KG1 (cell line): ENCODE measurements around the gene COX7B2.
A peak's percentile ranks its signal among the peaks of the same experiment; 100 is the strongest.

Source experiments
- DNase-seq: peaks from one replicate; lab custom pipeline; 2025; lab: John Stamatoyannopoulos, UW

COX7B2 gene

DNA sequence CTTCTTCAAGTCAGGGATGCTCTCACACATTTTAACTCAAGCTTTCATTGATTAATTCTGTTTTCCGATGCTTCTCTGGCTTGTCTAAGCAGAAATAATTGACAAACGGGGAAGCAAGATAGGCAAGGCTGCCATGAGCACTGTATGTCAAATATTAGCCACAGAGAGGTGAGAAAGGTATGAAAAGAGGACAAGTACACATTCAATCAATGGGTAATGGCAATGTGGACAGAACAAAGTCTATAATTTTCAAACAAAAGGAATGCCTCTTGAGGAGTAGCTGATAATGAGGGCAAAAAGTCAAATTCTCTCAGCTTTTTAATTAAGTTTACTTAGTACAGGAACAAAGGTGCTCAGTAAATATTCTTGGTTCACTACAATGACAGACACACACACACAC is 19.6 kb downstream of the COX7B2 start:
- no peak for DNase-seq

GRCh38 chr4:46886711-46887110 is 22.3 kb downstream of the COX7B2 start:
- no peak for DNase-seq

- no peak for DNase-seq
Observed at GRCh38 chr4:46878641-46879040, 30.4 kb downstream of the COX7B2 start.

DNA sequence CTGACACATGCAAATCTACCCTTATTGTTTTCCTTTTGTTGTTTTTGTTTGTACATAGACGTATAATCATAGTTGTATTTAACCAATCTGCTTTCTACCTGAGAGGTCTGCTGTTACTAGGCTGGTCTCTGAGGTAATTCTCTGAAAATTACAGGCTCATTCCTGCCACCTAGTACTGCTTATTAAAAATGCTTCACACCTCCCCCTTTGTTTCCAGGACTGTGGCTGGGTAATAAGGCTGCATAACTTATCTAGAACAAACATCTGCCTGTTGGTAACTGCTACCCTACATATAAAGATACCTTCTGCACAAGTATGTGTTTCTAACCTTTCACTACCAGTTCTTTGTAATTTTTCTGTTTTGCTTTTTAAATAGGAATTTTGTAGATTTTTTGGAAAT is 34.2 kb downstream of the COX7B2 start:
- DNase-seq = no peak

- DNase-seq = no peak
Observed at GRCh38 chr4:46870411-46870810, 38.6 kb downstream of the COX7B2 start.

- no peak for DNase-seq
Observed at GRCh38 chr4:46856333-46856732, 52.7 kb downstream of the COX7B2 start.

DNA sequence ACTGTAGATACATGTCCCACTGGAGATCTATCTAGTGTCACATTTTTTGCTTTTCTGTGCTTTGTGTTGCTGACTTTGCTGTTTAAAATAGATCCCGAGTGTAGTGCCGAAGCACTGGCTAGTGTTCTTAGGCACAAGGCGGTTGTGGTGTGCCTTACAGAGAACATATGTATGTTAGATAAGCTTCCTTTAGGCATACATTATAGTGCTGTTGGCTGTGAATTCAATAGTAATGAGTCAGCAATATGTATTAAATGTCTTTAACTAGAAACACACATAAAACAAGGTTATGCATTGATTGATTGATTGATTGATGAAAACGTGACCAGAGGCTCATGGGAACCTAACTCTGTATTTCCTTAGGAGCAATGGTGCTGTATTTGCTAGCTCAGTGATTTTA is 56.2 kb downstream of the COX7B2 start:
- no peak for DNase-seq

DNA sequence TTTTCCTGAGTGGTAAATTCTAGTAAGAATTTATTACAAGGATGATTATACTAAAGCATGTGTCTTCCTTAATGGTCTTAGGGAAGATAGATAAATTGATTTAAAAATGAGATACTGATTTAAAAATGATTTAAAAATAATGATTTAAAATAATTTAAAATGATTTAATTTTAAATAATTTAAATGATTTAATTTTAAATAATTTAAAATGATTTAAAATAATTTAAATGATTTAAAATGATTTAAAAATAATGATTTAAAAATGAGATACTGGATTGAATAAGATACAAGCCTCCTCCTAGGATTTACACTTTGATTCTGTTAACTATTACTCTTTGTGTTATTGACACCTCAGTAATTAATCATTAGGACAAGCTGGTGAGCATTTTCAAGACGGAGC is 59.0 kb downstream of the COX7B2 start:
- no peak for DNase-seq

DNA sequence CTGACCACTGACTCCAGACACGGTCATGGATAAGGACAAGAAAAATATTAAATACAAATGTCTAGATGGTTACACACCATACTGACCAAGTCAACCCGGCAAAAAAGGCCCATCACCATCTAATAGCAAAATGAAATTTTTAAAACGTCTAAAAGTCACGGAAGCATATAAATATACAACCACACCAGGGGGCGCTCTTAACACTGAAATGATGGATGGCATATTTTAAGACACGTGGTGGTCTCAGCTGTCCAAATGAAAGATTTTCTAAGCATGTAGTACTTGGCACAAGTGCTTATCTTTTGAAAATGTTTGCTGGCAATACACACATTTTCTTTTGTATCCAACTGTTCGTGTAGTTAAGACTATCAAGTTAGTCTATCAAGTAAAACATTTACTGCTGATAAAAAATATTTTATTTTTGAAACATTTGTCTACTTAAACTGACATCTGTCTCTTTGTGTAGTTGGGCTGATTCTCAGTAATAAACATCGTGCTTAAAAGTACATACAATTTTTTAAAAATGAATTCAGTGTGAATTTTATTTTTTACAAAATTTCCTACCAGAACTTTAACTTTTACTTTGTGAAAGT is 64.6 kb downstream of the COX7B2 start:
- DNase-seq = peak; percentile 50

DNA sequence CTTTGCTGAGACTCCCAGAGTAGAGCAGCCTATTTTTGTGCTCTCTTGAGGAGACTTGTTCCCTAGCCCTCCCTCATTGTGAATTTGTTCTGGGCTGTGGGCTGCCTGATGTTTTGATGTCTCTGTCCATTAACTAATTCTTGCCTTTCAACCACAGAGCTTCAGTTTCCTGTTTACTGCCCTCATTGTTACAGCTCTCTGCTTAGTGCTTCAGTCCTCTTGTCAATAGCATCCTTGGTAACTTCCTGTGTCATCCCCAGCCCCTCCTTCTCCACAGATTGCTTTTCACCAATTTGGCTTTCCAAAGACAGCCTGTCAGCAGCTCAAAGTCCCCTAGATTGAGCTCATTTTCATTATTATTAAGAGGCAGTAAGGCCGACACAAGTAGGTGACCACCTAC is 69.9 kb downstream of the COX7B2 start:
- no peak for DNase-seq

- no peak for DNase-seq
Observed at GRCh38 chr4:46837639-46838038, 71.4 kb downstream of the COX7B2 start.

GRCh38 chr4:46836584-46836983 is 72.5 kb downstream of the COX7B2 start:
- DNase-seq = no peak

GRCh38 chr4:46830971-46831454 is 78.0 kb downstream of the COX7B2 start:
- DNase-seq = no peak

- DNase-seq = no peak
Observed at GRCh38 chr4:46820154-46820553, 88.9 kb downstream of the COX7B2 start.

DNA sequence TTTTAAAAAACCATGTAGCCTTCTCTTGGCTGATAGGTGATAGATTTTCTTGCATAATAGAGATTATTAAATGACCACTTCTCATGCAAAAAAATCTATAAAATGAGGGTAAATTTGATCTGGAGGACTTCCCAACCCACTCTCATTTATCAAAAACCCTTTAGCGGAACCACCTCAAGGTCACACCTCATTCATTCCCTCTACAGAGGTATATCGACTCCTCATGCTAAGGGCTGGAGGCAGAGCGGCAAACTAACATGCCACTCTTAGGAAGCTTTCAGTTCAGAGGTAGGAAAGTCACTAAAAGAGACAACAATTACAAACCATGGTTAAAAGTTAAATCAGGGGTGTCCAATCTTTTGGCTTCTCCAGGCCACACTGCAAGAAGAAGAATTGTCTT is 90.0 kb downstream of the COX7B2 start:
- no peak for DNase-seq

- DNase-seq = no peak
Observed at GRCh38 chr4:46818604-46819003, 90.4 kb downstream of the COX7B2 start.

GRCh38 chr4:46817806-46818205 is 91.2 kb downstream of the COX7B2 start:
- DNase-seq = no peak

- DNase-seq = no peak
Observed at GRCh38 chr4:46804781-46805413, 104.1 kb downstream of the COX7B2 start.

GRCh38 chr4:46793036-46793435 is 116.0 kb downstream of the COX7B2 start:
- no peak for DNase-seq

DNA sequence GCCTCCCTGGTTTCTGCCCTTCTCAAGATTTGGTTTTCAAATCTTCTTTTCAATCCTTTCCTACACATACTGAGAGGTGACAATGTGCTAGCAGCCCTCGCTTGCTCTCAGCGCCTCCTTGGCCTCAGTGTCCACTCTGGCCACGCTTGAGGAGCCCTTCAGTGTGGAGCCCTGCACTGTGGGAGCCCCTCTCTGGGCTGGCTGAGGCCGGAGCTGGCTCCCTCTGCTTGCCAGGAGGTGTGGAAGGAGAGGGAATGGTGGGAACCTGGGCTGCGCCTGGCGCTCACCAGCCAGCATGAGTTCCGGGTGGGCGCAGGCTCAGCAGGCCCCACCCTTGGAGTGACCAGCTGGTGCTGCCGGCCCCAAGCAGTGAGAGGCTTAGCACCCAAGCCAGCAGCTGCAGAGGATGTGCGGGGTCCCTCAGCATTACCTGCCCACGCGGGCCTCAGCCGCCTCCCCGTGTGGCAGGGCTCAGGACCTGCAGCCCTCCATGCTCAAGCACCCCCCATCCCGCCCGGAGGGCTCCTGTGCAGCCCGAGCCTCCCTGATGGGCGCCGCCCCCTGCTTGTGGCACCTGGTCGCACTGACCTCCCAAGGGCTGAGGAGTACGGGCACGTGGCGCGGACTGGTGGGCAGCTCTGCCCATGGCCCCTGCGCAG is 127.5 kb downstream of the COX7B2 start:
- no peak for DNase-seq

- DNase-seq = no peak
Observed at GRCh38 chr4:46765465-46765864, 143.6 kb downstream of the COX7B2 start.

GRCh38 chr4:46730075-46730474 is 179.0 kb downstream of the COX7B2 start:
- DNase-seq = no peak

DNA sequence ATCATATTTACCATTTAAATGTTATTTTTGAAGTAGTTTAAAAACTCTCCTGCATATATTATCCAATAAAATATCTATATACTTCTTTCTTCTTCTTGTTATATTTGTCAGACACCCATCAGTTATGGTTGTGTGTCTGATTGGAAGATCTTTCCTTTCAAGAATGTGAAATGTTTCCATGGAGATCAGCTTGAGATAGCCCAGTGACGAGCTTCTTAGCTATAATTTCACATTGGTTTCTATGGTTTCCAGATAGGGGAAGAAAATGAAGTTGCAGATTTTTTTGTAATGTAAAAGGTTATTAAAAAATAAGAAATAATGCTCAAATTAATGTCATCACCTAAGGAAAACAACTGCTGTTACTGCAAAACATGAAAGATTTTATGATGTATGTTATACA is 189.0 kb downstream of the COX7B2 start:
- DNase-seq = no peak

GRCh38 chr4:46717950-46718349 is 191.1 kb downstream of the COX7B2 start:
- DNase-seq = no peak
